Measurements from ENCODE around the gene FGFR3. TPM values are rescaled to one million over a fixed set of nuclear protein-coding genes. Genes with fewer than 3 reads are reported as not detected.

Gene FGFR3
- total and polyA plus RNA-seq, 10 donors, result 1.0 to 7.5 (median 3.5) TPM

- H3K4me1 ChIP-seq, result peaks cover 0 to 25% (median 14%) of the 10 kb centered on the region in 6 donors
- no peaks in the 10 kb centered on the region for H3K27me3 ChIP-seq (replicated peaks in 1 of 7)
- no peak overlapping the region for H3K27ac ChIP-seq
- intact Hi-C loops (cut with DNase I; ENCODE audit: low total_unique reads), result no loop called here
- no peak overlapping the region for H3K4me3 ChIP-seq
- H3K36me3 ChIP-seq, result peaks cover 0 to 100% (median 89%) of the 10 kb centered on the region in 6 donors
- no peak for DNase-seq
- no peak for TF ChIP-seq CTCF (IDR thresholded peaks at IDR 0.05 in 8 of 11, conservative IDR thresholded peaks at IDR 0.05 in 3 of 11)
- no peak for TF ChIP-seq POLR2A (IDR thresholded peaks at IDR 0.05)
- no peak for TF ChIP-seq POLR2AphosphoS5 (IDR thresholded peaks at IDR 0.05)
- 94 to 98% (median 96%) methylated on average over 7 of the region's 7 CpGs for WGBS, 5 donors
- H3K9me3 ChIP-seq, result no peaks in the 10 kb centered on the region
Observed at GRCh38 chr4:1836650-1837049, 43.6 kb downstream of the FGFR3 start.

- peaks cover 0 to 100% (median 87%) of the 10 kb centered on the region in 6 donors for H3K36me3 ChIP-seq
- peaks cover 0 to 25% (median 14%) of the 10 kb centered on the region in 6 donors for H3K4me1 ChIP-seq
- intact Hi-C loops (cut with DNase I; ENCODE audit: low total_unique reads), result no loop called here
- H3K27ac ChIP-seq, result no peak overlapping the region
- 94 to 98% (median 96%) methylated on average over 10 of the region's 10 CpGs for WGBS, 5 donors
- DNase-seq, result no peak
- TF ChIP-seq CTCF (IDR thresholded peaks at IDR 0.05 in 8 of 11, conservative IDR thresholded peaks at IDR 0.05 in 3 of 11) (no peak), POLR2A (IDR thresholded peaks at IDR 0.05) (no peak)
- H3K27me3 ChIP-seq (replicated peaks in 1 of 7), result no peaks in the 10 kb centered on the region
- no peaks in the 10 kb centered on the region for H3K9me3 ChIP-seq
- H3K4me3 ChIP-seq, result no peak overlapping the region
Observed at GRCh38 chr4:1837069-1837468, 44.0 kb downstream of the FGFR3 start.

- H3K4me1 ChIP-seq, result peaks cover 0 to 6% (median 2%) of the 10 kb centered on the region in 6 donors
- no peaks in the 10 kb centered on the region for H3K9me3 ChIP-seq
- 72 to 91% (median 79%) methylated on average over 7 of the region's 7 CpGs for WGBS, 5 donors
- no peak overlapping the region for H3K4me3 ChIP-seq
- intact Hi-C loops (cut with DNase I; ENCODE audit: low total_unique reads), result no loop called here
- TF ChIP-seq CTCF (IDR thresholded peaks at IDR 0.05 in 8 of 11, conservative IDR thresholded peaks at IDR 0.05 in 3 of 11), result no peak
- no peak for TF ChIP-seq POLR2A (IDR thresholded peaks at IDR 0.05)
- no peak for TF ChIP-seq POLR2AphosphoS5 (IDR thresholded peaks at IDR 0.05)
- H3K27me3 ChIP-seq (replicated peaks in 1 of 7), result no peaks in the 10 kb centered on the region
- H3K27ac ChIP-seq, result no peak overlapping the region
- peaks cover 0 to 100% (median 79%) of the 10 kb centered on the region in 6 donors for H3K36me3 ChIP-seq
- no peak for DNase-seq
Observed at GRCh38 chr4:1839282-1839681, 46.2 kb downstream of the FGFR3 start.

GRCh38 chr4:1841201-1841886 is 48.3 kb downstream of the FGFR3 start:
- no peaks in the 10 kb centered on the region for H3K4me1 ChIP-seq
- no peak overlapping the region for H3K4me3 ChIP-seq
- no peaks in the 10 kb centered on the region for H3K9me3 ChIP-seq
- H3K27ac ChIP-seq, result no peak overlapping the region
- DNase-seq, result no peak
- H3K36me3 ChIP-seq, result peaks cover 0 to 100% (median 69%) of the 10 kb centered on the region in 6 donors
- TF ChIP-seq POLR2A (IDR thresholded peaks at IDR 0.05) (no peak), CTCF (IDR thresholded peaks at IDR 0.05 in 8 of 11, conservative IDR thresholded peaks at IDR 0.05 in 3 of 11) (no peak), POLR2AphosphoS5 (IDR thresholded peaks at IDR 0.05) (no peak)
- no peaks in the 10 kb centered on the region for H3K27me3 ChIP-seq (replicated peaks in 1 of 7)
- intact Hi-C loops (cut with DNase I; ENCODE audit: low total_unique reads), result no loop called here
- 82 to 88% (median 85%) methylated on average over 31 of the region's 31 CpGs for WGBS, 5 donors
